ENCODE measurements around the gene ASIC4.

Gene ASIC4

DNA sequence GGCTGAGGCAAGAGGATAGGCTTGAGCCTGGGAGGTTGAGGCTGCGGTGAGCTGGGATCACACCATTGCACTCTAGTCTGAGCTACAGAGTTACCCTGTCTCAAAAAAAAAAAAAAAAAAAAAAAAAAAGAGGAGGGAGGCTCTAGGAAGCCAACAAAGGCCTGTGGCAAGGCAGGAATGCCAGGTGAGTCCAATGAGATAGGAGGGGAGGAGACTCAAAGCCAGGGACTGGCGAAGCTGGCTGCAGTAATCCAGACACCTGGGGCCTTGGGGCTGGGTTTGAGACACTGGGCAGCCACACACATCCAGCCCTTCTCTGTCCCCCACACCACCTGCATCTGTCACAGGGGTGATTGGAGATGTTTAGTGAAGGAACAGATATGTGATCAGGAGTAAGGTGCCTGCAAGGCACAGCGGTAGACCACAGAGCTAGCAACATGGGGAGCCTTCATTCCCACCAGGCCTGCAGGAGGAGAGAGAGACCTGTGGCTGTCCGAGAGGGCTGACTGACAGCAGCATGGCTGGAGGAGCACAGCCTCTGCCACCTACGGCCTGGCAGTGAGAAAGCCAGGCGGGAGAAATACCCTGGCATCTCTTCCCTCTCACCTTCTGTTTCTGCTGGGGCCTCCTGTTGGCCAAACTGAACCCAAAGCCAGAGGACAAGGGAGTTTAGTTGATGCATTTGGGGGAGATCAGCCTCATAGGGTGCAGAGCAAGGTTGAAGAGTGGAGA lies 19.8 kb downstream of the ASIC4 start:
- TF ChIP-seq, protein P1, sequence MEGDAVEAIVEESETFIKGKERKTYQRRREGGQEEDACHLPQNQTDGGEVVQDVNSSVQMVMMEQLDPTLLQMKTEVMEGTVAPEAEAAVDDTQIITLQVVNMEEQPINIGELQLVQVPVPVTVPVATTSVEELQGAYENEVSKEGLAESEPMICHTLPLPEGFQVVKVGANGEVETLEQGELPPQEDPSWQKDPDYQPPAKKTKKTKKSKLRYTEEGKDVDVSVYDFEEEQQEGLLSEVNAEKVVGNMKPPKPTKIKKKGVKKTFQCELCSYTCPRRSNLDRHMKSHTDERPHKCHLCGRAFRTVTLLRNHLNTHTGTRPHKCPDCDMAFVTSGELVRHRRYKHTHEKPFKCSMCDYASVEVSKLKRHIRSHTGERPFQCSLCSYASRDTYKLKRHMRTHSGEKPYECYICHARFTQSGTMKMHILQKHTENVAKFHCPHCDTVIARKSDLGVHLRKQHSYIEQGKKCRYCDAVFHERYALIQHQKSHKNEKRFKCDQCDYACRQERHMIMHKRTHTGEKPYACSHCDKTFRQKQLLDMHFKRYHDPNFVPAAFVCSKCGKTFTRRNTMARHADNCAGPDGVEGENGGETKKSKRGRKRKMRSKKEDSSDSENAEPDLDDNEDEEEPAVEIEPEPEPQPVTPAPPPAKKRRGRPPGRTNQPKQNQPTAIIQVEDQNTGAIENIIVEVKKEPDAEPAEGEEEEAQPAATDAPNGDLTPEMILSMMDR (IDR thresholded peaks at IDR 0.05; ENCODE audit: low read depth, low read length) = no peak
- no peak for DNase-seq (ENCODE audit: low read depth in 2 of 2)
- no peak overlapping the region for H3K4me3 ChIP-seq (replicated peaks in 1 of 2; ENCODE audit: low read depth in 2 of 2, low read length in 2 of 2)

DNA sequence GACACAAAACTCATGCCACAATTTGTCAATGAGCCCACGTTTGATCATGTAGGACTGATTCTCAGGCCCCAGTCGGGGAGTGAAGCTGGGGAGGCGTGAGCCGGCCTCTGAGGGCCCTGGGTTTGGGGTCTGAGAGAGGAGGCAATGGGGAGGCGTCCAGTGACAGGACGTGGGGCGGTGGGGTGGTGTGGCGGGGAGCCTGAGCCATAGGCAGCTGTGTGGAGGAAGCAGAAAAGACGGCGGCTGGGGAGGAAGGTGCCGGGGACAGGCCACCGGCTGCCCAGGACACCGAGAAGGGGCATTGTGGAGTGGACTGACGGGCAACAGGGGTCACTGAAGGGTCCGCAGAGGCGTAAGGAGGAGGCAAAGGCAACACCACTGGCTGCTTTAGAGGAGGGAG lies 22.1 kb downstream of the ASIC4 start:
- DNase-seq (ENCODE audit: low read depth in 2 of 2) = no peak
- TF ChIP-seq, protein P1 (IDR thresholded peaks at IDR 0.05; ENCODE audit: low read depth, low read length) = no peak
- no peak overlapping the region for H3K4me3 ChIP-seq (replicated peaks in 1 of 2; ENCODE audit: low read depth in 2 of 2, low read length in 2 of 2)

DNA sequence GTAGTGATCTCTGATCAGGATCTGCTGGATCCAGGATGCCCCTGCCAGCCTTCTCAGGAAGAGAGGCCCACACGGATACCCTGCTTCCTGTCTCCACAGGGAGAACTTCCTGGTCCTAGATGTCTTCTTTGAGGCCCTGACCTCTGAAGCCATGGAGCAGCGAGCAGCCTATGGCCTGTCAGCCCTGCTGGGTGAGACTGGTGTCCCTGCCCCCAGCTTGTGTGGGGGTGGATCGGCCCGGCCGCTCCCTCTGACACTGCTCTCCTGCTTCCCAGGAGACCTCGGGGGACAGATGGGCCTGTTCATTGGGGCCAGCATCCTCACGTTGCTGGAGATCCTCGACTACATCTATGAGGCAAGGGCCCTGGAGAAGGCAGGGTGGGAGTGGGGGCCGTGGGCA lies 22.7 kb downstream of the ASIC4 start:
- H3K4me3 ChIP-seq (replicated peaks in 1 of 2; ENCODE audit: low read depth in 2 of 2, low read length in 2 of 2) = no peak overlapping the region
- TF ChIP-seq, protein P1 (IDR thresholded peaks at IDR 0.05; ENCODE audit: low read depth, low read length) = no peak
- no peak for DNase-seq (ENCODE audit: low read depth in 2 of 2)

DNA sequence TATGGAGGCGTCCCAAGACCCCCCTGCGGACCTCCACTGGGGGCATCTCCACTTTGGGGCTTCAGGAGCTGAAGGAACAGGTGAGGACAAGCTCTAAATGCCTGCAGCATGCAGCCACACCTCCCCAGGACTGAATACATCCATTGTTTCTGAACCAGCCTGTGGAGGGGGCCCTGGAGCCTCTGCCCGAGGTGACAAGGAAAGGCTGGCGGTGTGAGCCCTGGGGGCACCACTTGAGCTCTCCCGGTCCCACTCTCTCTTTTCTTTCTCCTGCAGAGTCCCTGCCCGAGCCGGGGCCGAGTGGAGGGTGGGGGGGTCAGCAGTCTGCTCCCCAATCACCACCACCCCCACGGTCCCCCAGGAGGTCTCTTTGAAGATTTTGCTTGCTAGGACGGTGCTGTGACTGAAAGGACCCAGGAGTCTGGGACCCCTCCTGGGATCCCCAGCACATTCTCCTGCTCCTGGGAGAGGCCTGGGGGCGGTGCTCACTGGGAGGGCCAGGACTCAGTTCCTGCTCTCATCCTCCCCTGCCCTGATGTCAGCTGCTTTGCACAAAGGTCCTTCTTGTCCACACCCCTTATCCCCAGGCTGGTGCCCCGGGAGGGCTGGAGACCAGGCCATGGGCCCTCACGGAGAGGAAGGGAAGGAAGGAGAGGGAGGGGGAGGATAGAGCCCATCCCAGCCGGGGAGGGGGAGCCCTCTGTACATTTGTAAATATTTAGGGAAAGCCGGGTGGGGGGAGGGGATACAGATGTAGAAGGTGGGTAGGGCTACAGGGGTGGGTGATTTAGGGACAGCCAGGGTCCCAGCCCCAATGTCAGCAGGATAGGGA lies 23.6 kb downstream of the ASIC4 start:
- peak in 1 of 2 donors; percentile 26 for DNase-seq (ENCODE audit: low read depth in 2 of 2)
- H3K4me3 ChIP-seq (replicated peaks in 1 of 2; ENCODE audit: low read depth in 2 of 2, low read length in 2 of 2) = no peak overlapping the region
- TF ChIP-seq, protein P1 (IDR thresholded peaks at IDR 0.05; ENCODE audit: low read depth, low read length) = peak; percentile 1

DNA sequence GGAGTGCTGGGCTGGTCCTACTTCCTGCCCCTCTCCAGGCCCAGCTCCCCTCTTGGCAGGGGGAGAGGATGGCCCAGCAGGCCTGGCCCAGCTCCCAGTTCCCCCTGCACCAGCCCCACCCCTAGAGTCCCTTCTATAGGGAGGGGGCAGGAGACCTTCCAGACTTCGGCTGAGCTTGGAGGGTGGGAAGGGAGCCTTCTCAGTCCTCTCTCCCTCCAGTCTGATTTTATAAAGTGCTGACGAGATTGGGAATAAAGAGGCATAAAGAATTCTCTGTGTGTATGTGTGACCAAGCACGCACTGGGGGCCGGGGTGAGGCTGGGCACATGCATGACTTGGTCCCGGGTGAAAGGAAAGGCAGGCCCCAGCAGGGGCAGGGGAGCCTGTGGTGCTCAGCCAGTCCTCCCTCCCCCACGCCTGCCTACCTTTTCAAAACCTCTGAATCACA lies 24.2 kb downstream of the ASIC4 start:
- H3K4me3 ChIP-seq (replicated peaks in 1 of 2; ENCODE audit: low read depth in 2 of 2, low read length in 2 of 2) = no peak overlapping the region
- peak in 1 of 2 donors; percentile 40 for DNase-seq (ENCODE audit: low read depth in 2 of 2)
- TF ChIP-seq, protein P1 (IDR thresholded peaks at IDR 0.05; ENCODE audit: low read depth, low read length) = no peak

DNA sequence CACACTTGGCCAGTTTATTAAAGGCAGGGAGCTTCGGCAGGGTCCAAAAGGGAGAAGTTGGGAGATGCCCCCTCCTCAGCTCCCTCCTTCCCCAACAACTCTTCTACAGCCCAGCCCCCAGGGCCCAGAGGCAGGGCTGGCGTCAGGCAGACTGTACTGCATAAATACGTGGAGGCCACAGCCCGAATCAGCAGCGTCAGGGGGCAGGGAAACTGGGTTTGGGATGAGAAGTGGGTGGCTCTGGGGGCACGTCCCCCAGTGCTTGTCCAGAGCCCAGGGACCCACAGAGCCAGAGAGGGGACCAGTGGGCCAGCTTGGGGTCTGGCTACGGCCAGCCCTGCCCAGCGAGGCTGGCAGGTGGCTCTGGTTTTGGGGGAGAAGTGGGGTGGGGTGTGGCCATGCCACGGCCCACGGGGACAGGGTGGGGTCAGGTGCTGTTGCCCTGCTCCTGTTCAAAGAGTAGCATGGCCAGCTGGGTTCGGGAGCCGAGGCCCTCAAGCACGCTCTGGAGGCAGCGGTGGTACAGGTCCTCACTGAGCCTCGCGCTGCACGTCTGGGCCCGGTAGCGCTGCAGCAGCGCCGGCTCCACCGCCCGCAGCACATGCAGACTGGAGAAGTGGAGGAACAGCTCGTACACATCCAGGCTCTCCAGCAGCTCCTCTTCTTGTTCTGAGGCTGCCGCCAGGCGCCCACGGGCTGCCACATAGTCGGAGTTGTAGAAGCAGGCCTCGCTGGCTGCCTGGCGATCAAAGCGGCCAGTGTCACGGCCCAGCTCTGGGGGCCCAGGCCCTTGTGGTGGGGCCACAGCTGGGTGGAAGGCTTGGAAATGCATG lies 24.9 kb downstream of the ASIC4 start:
- TF ChIP-seq, protein P1 (IDR thresholded peaks at IDR 0.05; ENCODE audit: low read depth, low read length) = no peak

More for the DNA sequence above, 24.9 kb downstream of the ASIC4 start:
- no peak for DNase-seq (ENCODE audit: low read depth in 2 of 2)
- no peak overlapping the region for H3K4me3 ChIP-seq (replicated peaks in 1 of 2; ENCODE audit: low read depth in 2 of 2, low read length in 2 of 2)

Data from cardiac fibroblast (primary cell).